ENCODE measurements around the gene ABHD17A.
A peak's percentile ranks its signal among the peaks of the same experiment; 100 is the strongest.

Gene ABHD17A

DNA sequence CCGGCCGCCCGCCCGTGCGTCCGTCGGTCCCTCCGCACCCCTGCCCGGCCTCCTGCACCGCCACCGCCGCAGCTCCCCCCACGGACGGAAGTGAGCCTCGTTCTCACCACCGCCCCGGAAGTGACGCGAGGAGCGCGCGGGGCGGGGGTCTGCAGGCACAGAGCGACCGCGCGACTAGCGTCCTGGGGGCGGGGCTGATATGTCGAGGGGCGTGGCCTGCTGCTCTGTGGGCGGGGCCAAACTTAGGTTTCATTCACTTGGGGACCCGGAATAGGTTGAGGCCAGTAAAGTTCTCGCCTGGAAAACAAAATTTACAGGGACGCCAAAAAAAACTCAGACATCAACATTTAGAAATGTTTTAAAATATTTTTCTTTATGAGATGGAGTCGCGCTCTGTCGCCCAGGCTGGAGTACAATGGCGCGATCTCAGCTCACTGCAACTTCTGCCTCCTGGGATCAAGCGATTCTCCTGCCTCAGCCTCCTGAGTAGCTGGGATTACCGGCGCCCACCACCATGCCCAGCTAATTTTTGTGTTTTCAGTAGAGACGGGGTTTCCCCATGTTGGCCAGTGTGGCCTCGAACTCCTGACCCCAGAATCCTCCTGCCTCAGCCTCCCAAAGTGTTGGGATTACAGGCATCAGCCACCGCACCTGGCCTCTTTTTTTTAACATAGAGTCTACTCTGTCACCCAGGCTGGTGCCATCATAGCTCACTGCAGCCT lies at the start of gene ABHD17A:
TSS of gene ABHD17A (minus strand) at position 99 of the 722 bp plus-strand sequence. CDS start 3,930 bp downstream, outside the sequence.
- H3K27ac ChIP-seq = peak within 1 kb of the TSS; percentile 81

DNA sequence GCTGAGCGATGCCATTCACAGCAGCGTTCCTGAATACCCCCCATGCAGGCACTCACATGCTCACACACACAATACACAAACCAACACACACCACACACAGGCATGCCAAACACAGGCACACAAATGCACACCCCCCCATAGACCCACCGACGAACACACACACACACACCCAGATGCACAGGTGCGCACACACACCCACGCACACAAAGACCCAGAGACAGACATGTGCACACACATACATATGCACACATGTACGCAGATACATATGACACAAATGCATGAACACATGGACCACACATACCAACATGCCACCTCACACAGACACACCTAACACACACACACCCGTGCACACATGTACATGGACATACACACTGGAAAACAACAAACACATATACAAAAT lies 48.6 kb upstream of the ABHD17A start:
- H3K27ac ChIP-seq = no peak overlapping the region
- TF ChIP-seq, protein P1, sequence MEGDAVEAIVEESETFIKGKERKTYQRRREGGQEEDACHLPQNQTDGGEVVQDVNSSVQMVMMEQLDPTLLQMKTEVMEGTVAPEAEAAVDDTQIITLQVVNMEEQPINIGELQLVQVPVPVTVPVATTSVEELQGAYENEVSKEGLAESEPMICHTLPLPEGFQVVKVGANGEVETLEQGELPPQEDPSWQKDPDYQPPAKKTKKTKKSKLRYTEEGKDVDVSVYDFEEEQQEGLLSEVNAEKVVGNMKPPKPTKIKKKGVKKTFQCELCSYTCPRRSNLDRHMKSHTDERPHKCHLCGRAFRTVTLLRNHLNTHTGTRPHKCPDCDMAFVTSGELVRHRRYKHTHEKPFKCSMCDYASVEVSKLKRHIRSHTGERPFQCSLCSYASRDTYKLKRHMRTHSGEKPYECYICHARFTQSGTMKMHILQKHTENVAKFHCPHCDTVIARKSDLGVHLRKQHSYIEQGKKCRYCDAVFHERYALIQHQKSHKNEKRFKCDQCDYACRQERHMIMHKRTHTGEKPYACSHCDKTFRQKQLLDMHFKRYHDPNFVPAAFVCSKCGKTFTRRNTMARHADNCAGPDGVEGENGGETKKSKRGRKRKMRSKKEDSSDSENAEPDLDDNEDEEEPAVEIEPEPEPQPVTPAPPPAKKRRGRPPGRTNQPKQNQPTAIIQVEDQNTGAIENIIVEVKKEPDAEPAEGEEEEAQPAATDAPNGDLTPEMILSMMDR (conservative IDR thresholded peaks at IDR 0.05) = no peak

DNA sequence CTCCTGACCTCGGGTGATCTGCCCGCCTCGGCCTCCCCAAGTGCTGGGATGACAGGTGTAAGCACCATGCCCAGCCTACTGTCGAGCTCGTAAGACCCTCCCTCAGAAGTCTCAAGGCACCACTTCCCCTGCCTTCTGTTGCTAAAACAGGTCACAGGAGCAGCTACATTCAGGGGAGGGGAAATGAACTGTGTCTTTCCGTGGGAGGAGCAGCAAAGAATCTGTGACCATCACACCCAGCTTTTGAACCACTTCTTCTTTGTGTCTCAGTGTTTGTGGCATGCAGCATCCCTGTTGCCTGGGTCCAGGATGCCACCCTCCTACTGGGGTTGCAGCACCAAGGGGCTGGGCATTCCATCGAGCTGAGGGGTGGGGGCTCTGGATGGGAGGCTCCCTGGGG lies 47.9 kb upstream of the ABHD17A start:
- TF ChIP-seq, protein P1 (conservative IDR thresholded peaks at IDR 0.05) = no peak
- no peak overlapping the region for H3K27ac ChIP-seq

DNA sequence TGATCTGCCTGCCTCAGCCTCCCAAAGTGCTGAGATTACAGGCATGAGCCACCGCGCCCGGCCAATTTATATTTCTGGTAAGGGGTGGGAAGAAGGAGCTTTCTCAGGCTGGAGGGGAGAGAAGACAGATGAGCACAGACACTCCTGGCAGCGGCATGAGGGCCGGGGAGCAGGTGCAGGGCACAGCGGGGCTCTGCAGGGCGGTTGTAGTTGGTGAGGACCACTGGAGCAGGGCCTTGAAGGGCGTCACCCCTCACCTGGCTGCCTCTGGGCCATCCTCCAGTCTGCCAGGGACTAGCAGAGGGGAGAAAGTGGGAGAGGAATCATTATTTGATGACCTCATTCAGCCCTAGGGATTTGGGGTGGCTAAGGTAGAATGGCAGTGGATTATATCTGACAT lies 47.1 kb upstream of the ABHD17A start:
- H3K27ac ChIP-seq = no peak overlapping the region
- TF ChIP-seq, protein P1 (conservative IDR thresholded peaks at IDR 0.05) = no peak

DNA sequence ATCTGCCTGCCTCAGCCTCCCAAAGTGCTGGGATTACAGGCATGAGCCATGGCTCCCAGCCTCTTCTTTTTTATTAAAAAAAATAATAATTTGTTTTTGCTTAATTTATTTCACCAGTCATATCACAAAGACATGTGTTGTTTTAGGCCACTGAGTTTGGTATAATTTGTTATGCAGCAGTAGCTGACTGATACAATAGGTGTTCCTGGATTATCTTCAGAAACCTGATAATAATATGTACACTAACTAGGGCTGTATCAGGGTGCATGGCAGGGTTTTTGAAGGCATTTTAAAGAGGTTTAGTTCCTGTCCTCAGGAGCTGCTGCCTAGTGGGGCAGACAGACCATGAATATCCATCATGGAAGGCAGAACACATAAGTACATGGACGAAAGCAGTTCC lies 46.1 kb upstream of the ABHD17A start:
- TF ChIP-seq, protein P1 (conservative IDR thresholded peaks at IDR 0.05) = no peak
- H3K27ac ChIP-seq = no peak overlapping the region

DNA sequence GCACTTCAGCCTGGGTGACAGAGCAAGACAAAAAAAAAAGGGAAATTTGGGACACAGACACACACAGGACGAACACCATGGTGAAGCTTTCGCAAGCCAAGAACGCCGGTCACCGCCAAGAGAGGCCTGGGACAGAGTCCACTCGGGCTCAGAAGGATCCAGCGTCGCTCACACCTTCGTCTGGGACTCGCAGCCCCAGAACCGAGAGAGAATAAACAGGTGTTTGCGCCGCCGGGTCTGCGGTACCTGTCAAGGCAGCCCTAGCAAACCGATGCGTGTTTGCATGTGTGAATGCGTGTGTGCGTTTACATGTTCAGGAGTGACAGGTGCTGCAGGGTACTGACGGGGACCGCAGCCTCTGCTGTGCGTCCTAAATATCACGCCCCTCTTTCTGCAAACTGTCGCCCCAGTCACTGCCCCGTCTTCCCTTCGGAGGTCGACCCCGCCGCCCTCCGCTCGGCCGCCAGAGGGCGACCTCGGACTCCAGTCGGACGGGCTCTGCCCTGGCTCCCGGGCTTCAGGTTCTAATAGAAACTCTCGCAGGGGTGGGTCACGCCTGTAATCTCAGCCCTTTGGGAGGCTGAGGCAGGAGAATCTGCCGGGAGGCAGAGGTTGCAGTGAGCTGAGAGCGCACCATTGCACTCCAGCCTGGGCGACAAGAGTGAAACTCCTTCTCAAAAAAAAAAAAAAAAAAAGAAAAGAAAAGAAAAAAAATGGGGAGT lies 43.9 kb upstream of the ABHD17A start:
- TF ChIP-seq, protein P1 (conservative IDR thresholded peaks at IDR 0.05) = peak; percentile 92
- H3K27ac ChIP-seq = no peak overlapping the region; the same call in 1 of the 2 replicates

DNA sequence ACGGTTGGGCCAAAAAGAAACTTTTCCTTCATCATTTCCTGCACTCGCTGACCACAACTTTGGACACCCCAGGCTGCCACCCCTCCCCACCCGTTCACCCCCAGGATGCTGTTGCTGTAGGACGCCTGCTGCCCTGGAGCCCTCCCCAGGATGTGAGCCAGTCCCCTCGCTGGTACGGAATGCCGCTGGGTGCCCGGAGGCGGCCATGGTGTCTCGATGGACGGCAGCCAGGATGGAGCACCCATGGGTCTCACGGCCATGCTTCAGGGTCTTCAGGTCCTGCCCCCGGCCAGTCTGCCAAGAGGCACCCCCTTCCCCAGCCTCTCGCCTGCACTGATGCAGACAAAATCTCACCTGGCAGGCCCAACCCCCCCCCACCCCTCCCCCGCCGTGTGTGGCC lies 40.2 kb upstream of the ABHD17A start:
- no peak overlapping the region for H3K27ac ChIP-seq
- TF ChIP-seq, protein P1 (conservative IDR thresholded peaks at IDR 0.05) = no peak
